ENCODE data around the gene TBL1XR1. TPM values are rescaled to one million over a fixed set of nuclear protein-coding genes. Genes with fewer than 3 reads are reported as not detected.

Gene TBL1XR1
- total RNA-seq, 1 donor from 2014 or later: 102 TPM

- Histone ChIP-seq H3K4me1 (peaks cover 36% of the 10 kb centered on the region), H3K27ac (replicated peaks) (peak overlapping the region; percentile 98), H3K9me3 (replicated peaks) (no peaks in the 10 kb centered on the region), H3K27me3 (ENCODE audit: low read depth) (no peaks in the 10 kb centered on the region), H3K36me3 (no peaks in the 10 kb centered on the region), H3K4me3 (no peak overlapping the region)
- DNase-seq: no peak
- intact Hi-C loops (cut with micrococcal nuclease): loop anchor here (2.0 to 5.0 kb wide), 2 partner anchors 147 to 160 kb away; no protein-coding TSS in a partner anchor
- TF ChIP-seq CTCF (IDR thresholded peaks at IDR 0.05; ENCODE audit: borderline replicate concordance): no peak
These were observed 2.0 kb upstream of the TBL1XR1 start for GRCh38 chr3:177199206-177199760.

GRCh38 chr3:177197727-177198460 lies 612 bp upstream of the TBL1XR1 start:
- peak overlapping the region; percentile 98 for H3K27ac ChIP-seq (replicated peaks)
- H3K27me3 ChIP-seq (ENCODE audit: low read depth): no peaks in the 10 kb centered on the region
- peaks cover 42% of the 10 kb centered on the region for H3K4me1 ChIP-seq
- intact Hi-C loops (cut with micrococcal nuclease): loop anchor here (2.0 to 5.0 kb wide), 2 partner anchors 146 to 161 kb away; no protein-coding TSS in a partner anchor
- H3K9me3 ChIP-seq (replicated peaks): no peaks in the 10 kb centered on the region
- no peak for TF ChIP-seq CTCF (IDR thresholded peaks at IDR 0.05; ENCODE audit: borderline replicate concordance)
- no peaks in the 10 kb centered on the region for H3K36me3 ChIP-seq
- H3K4me3 ChIP-seq: peak overlapping the region; percentile 87
- peak; percentile 67 for DNase-seq

DNA sequence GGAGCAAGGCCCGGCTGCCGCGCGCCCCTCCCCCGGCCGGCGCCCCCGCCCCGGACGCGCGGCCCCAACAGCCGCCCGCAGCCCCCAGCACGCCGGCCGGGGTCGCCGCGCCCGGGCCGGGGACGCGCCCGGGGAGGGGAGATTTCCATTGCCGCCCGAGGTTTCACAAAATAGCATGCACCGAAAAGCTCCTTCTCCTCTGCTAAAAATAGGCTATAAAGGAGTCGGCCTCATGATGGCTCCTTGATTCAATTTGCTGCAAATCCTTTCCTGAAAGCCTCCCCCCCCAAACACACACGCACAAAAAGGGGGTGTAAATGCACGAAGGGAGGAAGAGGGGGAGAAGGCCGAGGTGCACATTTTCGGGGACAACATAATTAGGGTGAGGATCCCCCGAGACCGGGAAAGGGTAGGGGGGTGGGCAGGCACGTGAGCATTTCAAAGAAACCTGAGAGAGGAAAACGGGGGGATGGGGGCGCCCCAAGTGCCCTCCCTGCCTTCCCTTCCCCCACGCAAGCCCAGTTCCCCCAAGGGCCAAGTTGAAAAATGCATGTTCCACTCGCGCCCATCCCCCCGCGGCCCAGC lies 734 bp downstream of the TBL1XR1 start:
- intact Hi-C loops (cut with micrococcal nuclease): loop anchor here (5.0 kb wide), 1 partner anchor 144 kb away; no protein-coding TSS in a partner anchor
- Histone ChIP-seq H3K27ac (replicated peaks) (peak overlapping the region; percentile 98), H3K27me3 (ENCODE audit: low read depth) (no peaks in the 10 kb centered on the region), H3K36me3 (no peaks in the 10 kb centered on the region), H3K4me1 (peaks cover 49% of the 10 kb centered on the region), H3K4me3 (peak overlapping the region; percentile 87), H3K9me3 (replicated peaks) (no peaks in the 10 kb centered on the region)
- no peak for DNase-seq
- TF ChIP-seq CTCF (IDR thresholded peaks at IDR 0.05; ENCODE audit: borderline replicate concordance): no peak

GRCh38 chr3:177196008-177196455 lies 1.2 kb downstream of the TBL1XR1 start:
- TF ChIP-seq CTCF (IDR thresholded peaks at IDR 0.05; ENCODE audit: borderline replicate concordance): no peak
- Histone ChIP-seq H3K27me3 (ENCODE audit: low read depth) (no peaks in the 10 kb centered on the region), H3K36me3 (no peaks in the 10 kb centered on the region), H3K9me3 (replicated peaks) (no peaks in the 10 kb centered on the region), H3K4me3 (peak overlapping the region; percentile 87), H3K27ac (replicated peaks) (peak overlapping the region; percentile 98), H3K4me1 (peaks cover 54% of the 10 kb centered on the region)
- no peak for DNase-seq
- intact Hi-C loops (cut with micrococcal nuclease): loop anchor here (5.0 kb wide), 1 partner anchor 144 kb away; no protein-coding TSS in a partner anchor

DNA sequence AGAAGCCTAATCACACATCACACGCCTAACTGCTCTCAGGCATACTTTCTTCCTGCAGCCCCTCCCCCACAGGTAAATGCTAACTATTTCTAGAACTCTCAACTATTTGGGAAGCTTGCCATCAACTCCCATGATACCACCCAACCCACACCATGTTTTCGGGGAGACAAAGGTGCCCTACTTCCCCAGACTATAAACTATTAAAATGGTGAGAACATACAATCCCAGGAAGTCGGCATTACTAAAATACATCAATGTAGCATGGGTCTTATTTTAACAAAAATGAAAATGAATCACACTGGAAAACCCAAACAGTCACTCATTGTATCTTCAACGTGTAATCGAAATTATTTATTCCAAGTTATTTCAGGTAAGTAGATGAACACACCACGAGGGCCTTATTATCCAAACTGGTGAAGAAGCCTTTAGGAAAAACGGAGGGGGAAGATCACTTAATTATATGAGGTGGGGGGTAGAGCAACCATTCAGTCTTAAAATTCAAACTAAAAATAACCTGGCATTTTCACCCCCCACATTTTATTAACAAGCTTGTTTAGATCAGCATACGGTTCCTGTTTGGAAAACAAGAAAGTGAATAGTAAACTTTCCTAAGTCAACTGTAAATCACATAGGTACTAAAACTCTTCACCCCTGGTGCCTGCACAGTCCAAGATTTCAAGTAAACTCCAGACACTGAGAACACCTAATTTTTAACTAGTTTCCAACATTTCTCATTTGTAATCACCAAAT lies 1.9 kb downstream of the TBL1XR1 start:
- Histone ChIP-seq H3K36me3 (no peaks in the 10 kb centered on the region), H3K4me1 (peaks cover 60% of the 10 kb centered on the region), H3K27ac (replicated peaks) (peak overlapping the region; percentile 98), H3K4me3 (peak overlapping the region; percentile 87), H3K9me3 (replicated peaks) (no peaks in the 10 kb centered on the region), H3K27me3 (ENCODE audit: low read depth) (no peaks in the 10 kb centered on the region)
- TF ChIP-seq CTCF (IDR thresholded peaks at IDR 0.05; ENCODE audit: borderline replicate concordance): no peak
- intact Hi-C loops (cut with micrococcal nuclease): loop anchor here (5.0 kb wide), 1 partner anchor 143 kb away; no protein-coding TSS in a partner anchor
- DNase-seq: no peak

Data from left ventricle myocardium inferior (tissue), 1 donor.